Endodermal cell (in vitro differentiated cells): ENCODE data around the gene TUT7. TPM values are rescaled to one million over a fixed set of nuclear protein-coding genes. Genes with fewer than 3 reads are reported as not detected.

Experiments used
- DNase-seq: peaks from one replicate; pipeline ENCODE4 v3.0.0-alpha.2; 2017
- H3K27ac ChIP-seq: 2 replicates; pipeline ENCODE4 v1.5.1; 2013; ENCODE audit warnings: mild to moderate bottlenecking, low read depth, low read length, moderate library complexity
- H3K27me3 ChIP-seq: 2 replicates; pipeline ENCODE4 v1.6.1; 2013; ENCODE audit warnings: mild to moderate bottlenecking, low read length, moderate library complexity; ENCODE audit not compliant: insufficient read depth, control insufficient read depth, poor library complexity, severe bottlenecking
- H3K36me3 ChIP-seq: 2 replicates; pipeline ENCODE4 v1.7.0; 2013; ENCODE audit warnings: mild to moderate bottlenecking, low read length, moderate library complexity; ENCODE audit not compliant: control insufficient read depth, insufficient read depth
- H3K4me1 ChIP-seq: one replicate; pipeline ENCODE4 v1.7.0; 2013; ENCODE audit warnings: low read length; ENCODE audit not compliant: control insufficient read depth, insufficient read depth
- H3K4me3 ChIP-seq: 2 replicates; pipeline ENCODE4 v1.5.1; 2013; ENCODE audit warnings: mild to moderate bottlenecking, low read length, moderate library complexity
- H3K9ac ChIP-seq: 2 replicates; pipeline ENCODE4 v1.6.1; 2013; ENCODE audit warnings: mild to moderate bottlenecking, low read length, moderate library complexity; ENCODE audit not compliant: poor library complexity, severe bottlenecking; ENCODE audit errors: extremely low read depth
- H3K9me3 ChIP-seq: 2 replicates; pipeline ENCODE4 v1.6.1; 2013; ENCODE audit warnings: mild to moderate bottlenecking, low read length, moderate library complexity; ENCODE audit not compliant: control insufficient read depth
- H3K27ac Mint-ChIP-seq: 2 replicates; pipeline ENCODE4 v1.8.0; 2020; ENCODE audit warnings: mixed read lengths
- H3K27me3 Mint-ChIP-seq: 2 replicates; pipeline ENCODE4 v1.8.0; 2021; ENCODE audit warnings: mild to moderate bottlenecking, mixed read lengths; ENCODE audit not compliant: insufficient read depth
- H3K36me3 Mint-ChIP-seq: 2 replicates; pipeline ENCODE4 v1.8.0; 2020; ENCODE audit warnings: low read depth, mixed read lengths
- H3K4me1 Mint-ChIP-seq: 2 replicates; pipeline ENCODE4 v1.8.0; 2020; ENCODE audit warnings: mixed read lengths
- H3K4me3 Mint-ChIP-seq: 2 replicates; pipeline ENCODE4 v1.8.0; 2020; ENCODE audit warnings: mild to moderate bottlenecking, moderate library complexity, mixed read lengths
- H3K9me3 Mint-ChIP-seq: 2 replicates; pipeline ENCODE4 v1.8.0; 2020; ENCODE audit warnings: mild to moderate bottlenecking, mixed read lengths
- CTCF ChIP-seq: fragments of 200-600 bp; sonication (generic); conservative IDR thresholded peaks from 2 replicates; pipeline ENCODE4 v1.5.0; 2021; ENCODE audit warnings: antibody characterized with exemption, mild to moderate bottlenecking
- WGBS, 2 experiments: methylation state at CpG; one replicate each; pipeline versions ENCODE4 v1.1.5 to v1.1.7; 2013; ENCODE audit warnings: missing lambda C conversion rate in 2 of 2, mixed read lengths in 1 of 2; ENCODE audit not compliant: insufficient coverage in 1 of 2, insufficient read length in 1 of 2; 5-methylcytosine and 5-hydroxymethylcytosine counted together
- total RNA-seq, 2 donors: library from RNA; stranded (reverse); fragmentation: NEBNext Ultra II Directional in 1 of 2; extraction: Animal tissue kit (Norgen Biotek cat#: 25700) in 1 of 2; gene quantifications; 2 replicates in 1 of 2; 3 replicates in 1 of 2; pipeline ENCODE4 v1.2.1, GENCODE V29; 2021

Gene TUT7
- total RNA-seq, 2 donors from 2014 or later, result 25.8 to 38.3 TPM

- H3K4me3 ChIP-seq, result no peak overlapping the region
- H3K9me3 Mint-ChIP-seq, result peaks cover 18% of the 10 kb centered on the region
- 95% methylated on average over 2 of the region's 2 CpGs; no CpG with 5 or more reads in 1 of the 2 experiments for WGBS, 2 experiments
- H3K36me3 ChIP-seq, result no peaks in the 10 kb centered on the region
- peaks cover 18% of the 10 kb centered on the region for H3K9me3 ChIP-seq
- no peak overlapping the region for H3K27ac Mint-ChIP-seq
- no peaks in the 10 kb centered on the region for H3K4me1 ChIP-seq
- H3K4me3 Mint-ChIP-seq, result no peak overlapping the region
- H3K36me3 Mint-ChIP-seq, result peaks cover 5% of the 10 kb centered on the region
- no peak overlapping the region for H3K9ac ChIP-seq
- no peaks in the 10 kb centered on the region for H3K4me1 Mint-ChIP-seq
- peak overlapping the region; percentile 47 for H3K27ac ChIP-seq
- no peaks in the 10 kb centered on the region for H3K27me3 ChIP-seq
- H3K27me3 Mint-ChIP-seq, result no peaks in the 10 kb centered on the region
- TF ChIP-seq CTCF, result no peak
- no peak for DNase-seq
Observed at GRCh38 chr9:86257391-86257790, 96.8 kb downstream of the TUT7 start.

- TF ChIP-seq CTCF, result no peak
- Mint-ChIP-seq H3K4me3 (no peak overlapping the region), H3K9me3 (peaks cover 24% of the 10 kb centered on the region), H3K36me3 (peaks cover 2% of the 10 kb centered on the region), H3K27me3 (no peaks in the 10 kb centered on the region), H3K27ac (no peak overlapping the region), H3K4me1 (no peaks in the 10 kb centered on the region)
- Histone ChIP-seq H3K4me1 (no peaks in the 10 kb centered on the region), H3K9me3 (peaks cover 25% of the 10 kb centered on the region), H3K36me3 (no peaks in the 10 kb centered on the region), H3K27me3 (no peaks in the 10 kb centered on the region), H3K9ac (no peak overlapping the region), H3K27ac (no peak overlapping the region), H3K4me3 (no peak overlapping the region)
- no peak for DNase-seq
- WGBS, 2 experiments, result 87 to 96% methylated on average over 3 of the region's 3 CpGs
Observed at GRCh38 chr9:86256653-86257052, 97.6 kb downstream of the TUT7 start.

- TF ChIP-seq CTCF, result no peak
- Mint-ChIP-seq H3K27me3 (no peaks in the 10 kb centered on the region), H3K27ac (no peak overlapping the region), H3K36me3 (peaks cover 2% of the 10 kb centered on the region), H3K4me3 (no peak overlapping the region), H3K9me3 (peaks cover 24% of the 10 kb centered on the region), H3K4me1 (no peaks in the 10 kb centered on the region)
- Histone ChIP-seq H3K27me3 (no peaks in the 10 kb centered on the region), H3K4me3 (no peak overlapping the region), H3K36me3 (no peaks in the 10 kb centered on the region), H3K9ac (no peak overlapping the region), H3K4me1 (no peaks in the 10 kb centered on the region), H3K9me3 (peaks cover 27% of the 10 kb centered on the region), H3K27ac (no peak overlapping the region)
- WGBS, 2 experiments, result 87 to 92% methylated on average over 3 of the region's 3 CpGs
- DNase-seq, result no peak
Observed at GRCh38 chr9:86253577-86253976, 100.6 kb downstream of the TUT7 start.
